ENCODE data around the gene HSPBP1.
"Not testable (repeated sequence)": the region's sequence is repeated elsewhere in the genome, so short reads cannot be mapped to it uniquely, and the experiment has no call there.

Gene HSPBP1

GRCh38 chr19:55279770-55280643 lies at the start of gene HSPBP1:
Gene HSPBP1, minus strand, starts transcription at chr19:55280110. Its CDS starts 502 bp downstream, at chr19:55279608.
- Histone ChIP-seq H2AFZ (ENCODE audit: low read depth, low read length) (peak within 1 kb of the TSS; percentile 66), H3K4me3 (ENCODE audit: low read length) (peak within 1 kb of the TSS; percentile 66), H3K27me3 (ENCODE audit: insufficient read depth, low read length) (no peaks in the 10 kb centered on the region), H3K4me1 (ENCODE audit: insufficient read depth, low read length) (peaks cover 21% of the 10 kb centered on the region), H3K9me3 (ENCODE audit: low read length) (no peaks in the 10 kb centered on the region), H3K36me3 (ENCODE audit: insufficient read depth, low read length) (peaks cover 6% of the 10 kb centered on the region)

GRCh38 chr19:55328774-55329318 lies 48.9 kb upstream of the HSPBP1 start:
- H3K27me3 ChIP-seq (ENCODE audit: insufficient read depth, low read length); H3K36me3 ChIP-seq (ENCODE audit: insufficient read depth, low read length): not testable (repeated sequence)

GRCh38 chr19:55325172-55325571 lies 45.3 kb upstream of the HSPBP1 start, which contains the start of gene TMEM150B:
Gene TMEM150B, minus strand, starts transcription at chr19:55325341. Its CDS starts 4,305 bp downstream, at chr19:55321036.
- Histone ChIP-seq H2AFZ (ENCODE audit: low read depth, low read length) (no peak within 1 kb of the TSS), H3K36me3 (ENCODE audit: insufficient read depth, low read length) (no peaks in the 10 kb centered on the region), H3K4me1 (ENCODE audit: insufficient read depth, low read length) (no peaks in the 10 kb centered on the region), H3K27me3 (ENCODE audit: insufficient read depth, low read length) (peaks cover 15% of the 10 kb centered on the region), H3K4me3 (ENCODE audit: low read length) (no peak within 1 kb of the TSS), H3K9me3 (ENCODE audit: low read length) (no peaks in the 10 kb centered on the region)

More at GRCh38 chr19:55328774-55329318, 48.9 kb upstream of the HSPBP1 start:
- not testable (repeated sequence) for H3K9me3 ChIP-seq (ENCODE audit: low read length); H2AFZ ChIP-seq (ENCODE audit: low read depth, low read length); H3K4me1 ChIP-seq (ENCODE audit: insufficient read depth, low read length); H3K4me3 ChIP-seq (ENCODE audit: low read length)

GRCh38 chr19:55324662-55325061 lies 44.8 kb upstream of the HSPBP1 start:
- no peak overlapping the region for H2AFZ ChIP-seq (ENCODE audit: low read depth, low read length)
- H3K27me3 ChIP-seq (ENCODE audit: insufficient read depth, low read length) = peaks cover 15% of the 10 kb centered on the region
- no peak overlapping the region for H3K4me3 ChIP-seq (ENCODE audit: low read length)
- H3K9me3 ChIP-seq (ENCODE audit: low read length) = no peaks in the 10 kb centered on the region
- H3K4me1 ChIP-seq (ENCODE audit: insufficient read depth, low read length) = no peaks in the 10 kb centered on the region
- H3K36me3 ChIP-seq (ENCODE audit: insufficient read depth, low read length) = no peaks in the 10 kb centered on the region

- no peaks in the 10 kb centered on the region for H3K36me3 ChIP-seq (ENCODE audit: insufficient read depth, low read length)
- no peaks in the 10 kb centered on the region for H3K9me3 ChIP-seq (ENCODE audit: low read length)
- no peaks in the 10 kb centered on the region for H3K4me1 ChIP-seq (ENCODE audit: insufficient read depth, low read length)
- peaks cover 15% of the 10 kb centered on the region for H3K27me3 ChIP-seq (ENCODE audit: insufficient read depth, low read length)
- no peak overlapping the region for H2AFZ ChIP-seq (ENCODE audit: low read depth, low read length)
- no peak overlapping the region for H3K4me3 ChIP-seq (ENCODE audit: low read length)
Observed at GRCh38 chr19:55322204-55322885, 42.4 kb upstream of the HSPBP1 start.

- Histone ChIP-seq H3K27me3 (ENCODE audit: insufficient read depth, low read length) (peaks cover 15% of the 10 kb centered on the region), H3K9me3 (ENCODE audit: low read length) (no peaks in the 10 kb centered on the region)
Observed at GRCh38 chr19:55321466-55322137, 41.7 kb upstream of the HSPBP1 start.

GRCh38 chr19:55320844-55321419 lies 41.0 kb upstream of the HSPBP1 start:
- no peak overlapping the region for H2AFZ ChIP-seq (ENCODE audit: low read depth, low read length)

More at GRCh38 chr19:55321466-55322137, 41.7 kb upstream of the HSPBP1 start:
- Histone ChIP-seq H3K4me1 (ENCODE audit: insufficient read depth, low read length) (no peaks in the 10 kb centered on the region), H3K4me3 (ENCODE audit: low read length) (no peak overlapping the region), H3K36me3 (ENCODE audit: insufficient read depth, low read length) (no peaks in the 10 kb centered on the region), H2AFZ (ENCODE audit: low read depth, low read length) (no peak overlapping the region)

GRCh38 chr19:55319785-55320184 lies 39.9 kb upstream of the HSPBP1 start:
- Histone ChIP-seq H3K4me1 (ENCODE audit: insufficient read depth, low read length) (no peaks in the 10 kb centered on the region), H3K36me3 (ENCODE audit: insufficient read depth, low read length) (no peaks in the 10 kb centered on the region), H3K27me3 (ENCODE audit: insufficient read depth, low read length) (peaks cover 15% of the 10 kb centered on the region), H3K4me3 (ENCODE audit: low read length) (no peak overlapping the region), H3K9me3 (ENCODE audit: low read length) (no peaks in the 10 kb centered on the region), H2AFZ (ENCODE audit: low read depth, low read length) (no peak overlapping the region)

More at GRCh38 chr19:55320844-55321419, 41.0 kb upstream of the HSPBP1 start:
- Histone ChIP-seq H3K36me3 (ENCODE audit: insufficient read depth, low read length) (no peaks in the 10 kb centered on the region), H3K9me3 (ENCODE audit: low read length) (no peaks in the 10 kb centered on the region), H3K4me3 (ENCODE audit: low read length) (no peak overlapping the region), H3K27me3 (ENCODE audit: insufficient read depth, low read length) (peaks cover 15% of the 10 kb centered on the region), H3K4me1 (ENCODE audit: insufficient read depth, low read length) (no peaks in the 10 kb centered on the region)

- Histone ChIP-seq H2AFZ (ENCODE audit: low read depth, low read length) (no peak overlapping the region), H3K4me1 (ENCODE audit: insufficient read depth, low read length) (no peaks in the 10 kb centered on the region), H3K27me3 (ENCODE audit: insufficient read depth, low read length) (peaks cover 5% of the 10 kb centered on the region), H3K9me3 (ENCODE audit: low read length) (no peaks in the 10 kb centered on the region), H3K4me3 (ENCODE audit: low read length) (no peak overlapping the region), H3K36me3 (ENCODE audit: insufficient read depth, low read length) (peaks cover 2% of the 10 kb centered on the region)
Observed at GRCh38 chr19:55316646-55317045, 36.7 kb upstream of the HSPBP1 start.

GRCh38 chr19:55315956-55316525 lies 36.1 kb upstream of the HSPBP1 start:
- Histone ChIP-seq H2AFZ (ENCODE audit: low read depth, low read length) (no peak overlapping the region), H3K27me3 (ENCODE audit: insufficient read depth, low read length) (no peaks in the 10 kb centered on the region), H3K4me1 (ENCODE audit: insufficient read depth, low read length) (no peaks in the 10 kb centered on the region), H3K36me3 (ENCODE audit: insufficient read depth, low read length) (peaks cover 2% of the 10 kb centered on the region), H3K4me3 (ENCODE audit: low read length) (no peak overlapping the region), H3K9me3 (ENCODE audit: low read length) (no peaks in the 10 kb centered on the region)

- Histone ChIP-seq H3K9me3 (ENCODE audit: low read length) (peaks cover 1% of the 10 kb centered on the region), H2AFZ (ENCODE audit: low read depth, low read length) (no peak overlapping the region), H3K27me3 (ENCODE audit: insufficient read depth, low read length) (no peaks in the 10 kb centered on the region), H3K36me3 (ENCODE audit: insufficient read depth, low read length) (peaks cover 3% of the 10 kb centered on the region), H3K4me3 (ENCODE audit: low read length) (no peak overlapping the region), H3K4me1 (ENCODE audit: insufficient read depth, low read length) (peaks cover 8% of the 10 kb centered on the region)
Observed at GRCh38 chr19:55314396-55314795, 34.5 kb upstream of the HSPBP1 start.
